HEK293 (cell line): ENCODE data around the gene RPL36AL.
"Not testable (repeated sequence)": the region's sequence is repeated elsewhere in the genome, so short reads cannot be mapped to it uniquely, and the experiment has no call there.

ENCODE experiments used
- CTCF ChIA-PET: fragments of 350-600 bp; formaldehyde crosslinking; extraction: SDS; loops from one replicate; lab custom pipeline; 2021; ENCODE audit warnings: antibody characterized with exemption; lab: Yijun Ruan, JAX
- POLR2A ChIA-PET: fragments of 300-600 bp; formaldehyde crosslinking; extraction: SDS; loops from one replicate; lab custom pipeline; 2020; ENCODE audit warnings: antibody characterized with exemption, inconsistent platforms; lab: Yijun Ruan, JAX
- H3K27ac ChIP-seq: fragments of 200-500 bp; sonication (Bioruptor generic); 2 replicates; pipeline ENCODE4 v1.5.1; 2014; ENCODE audit warnings: low read depth, low read length, control low read depth, inconsistent platforms; ENCODE audit errors: extremely low read depth
- H3K36me3 ChIP-seq, 2 experiments: fragments of 200-500 bp in 1 of 2; sonication (Bioruptor generic) in 1 of 2; 1 replicate in 1 of 2; 2 replicates in 1 of 2; pipeline ENCODE4 v1.5.1; 2014 to 2017; ENCODE audit warnings: inconsistent platforms in 2 of 2, low read length in 2 of 2; ENCODE audit not compliant: control insufficient read depth in 2 of 2, insufficient read depth in 1 of 2
- H3K4me1 ChIP-seq: fragments of 200-500 bp; sonication (Bioruptor generic); 2 replicates; pipeline ENCODE4 v1.5.1; 2014; ENCODE audit warnings: mild to moderate bottlenecking, low read length, inconsistent platforms; ENCODE audit not compliant: control insufficient read depth, insufficient read depth
- H3K4me3 ChIP-seq: 2 replicates; pipeline ENCODE4 v1.5.1; 2011; ENCODE audit warnings: low read depth, mild to moderate bottlenecking, control low read depth, low read length, moderate library complexity
- H3K9me3 ChIP-seq: fragments of 200-500 bp; sonication (Bioruptor generic); 2 replicates; pipeline ENCODE4 v1.5.1; 2014; ENCODE audit warnings: low read depth, low read length, inconsistent platforms; ENCODE audit not compliant: control insufficient read depth, insufficient read depth
- AEBP2 ChIP-seq: fragments of 450-650 bp; formaldehyde crosslinking; IDR thresholded peaks from 2 replicates; pipeline ENCODE4 v1.5.1; 2016; ENCODE audit warnings: missing biosample characterization, missing genetic modification characterization, borderline replicate concordance
- HOXC10 ChIP-seq: sonication (generic); formaldehyde crosslinking; IDR thresholded peaks from 2 replicates; pipeline ENCODE4 v1.8.1; 2023; ENCODE audit warnings: mild to moderate bottlenecking, missing genetic modification reagents
- KLF16 ChIP-seq: fragments of 450-650 bp; formaldehyde crosslinking; IDR thresholded peaks from 2 replicates; pipeline ENCODE4 v1.5.1; 2017; ENCODE audit warnings: missing biosample characterization, missing genetic modification characterization
- MEIS1 ChIP-seq: sonication (generic); formaldehyde crosslinking; IDR thresholded peaks from 2 replicates; pipeline ENCODE4 v1.8.1; 2022; ENCODE audit warnings: missing genetic modification reagents, mild to moderate bottlenecking, borderline replicate concordance
- PRDM1 ChIP-seq: fragments of 450-650 bp; formaldehyde crosslinking; IDR thresholded peaks from 2 replicates; pipeline ENCODE4; 2016; ENCODE audit warnings: missing biosample characterization, missing genetic modification characterization
- TRIM28 ChIP-seq: IDR thresholded peaks from 2 replicates; pipeline ENCODE4 v1.6.1; 2011; ENCODE audit warnings: low read length, control low read depth, borderline replicate concordance
- ZBTB17 ChIP-seq: fragments of 450-650 bp; formaldehyde crosslinking; IDR thresholded peaks from 2 replicates; pipeline ENCODE4 v1.5.1; 2016; ENCODE audit warnings: missing biosample characterization, missing genetic modification characterization
- ZBTB7A ChIP-seq: fragments of 450-650 bp; formaldehyde crosslinking; IDR thresholded peaks from 2 replicates; pipeline ENCODE4 v1.5.1; 2016; ENCODE audit warnings: low read depth, missing biosample characterization, missing genetic modification characterization
- ZEB2 ChIP-seq: fragments of 450-650 bp; formaldehyde crosslinking; IDR thresholded peaks from 2 replicates; pipeline ENCODE4 v1.5.1; 2016; ENCODE audit warnings: missing biosample characterization, missing genetic modification characterization
- ZNF157 ChIP-seq: fragments of 450-650 bp; formaldehyde crosslinking; IDR thresholded peaks from 2 replicates; pipeline ENCODE4 v1.5.1; 2016; ENCODE audit warnings: missing biosample characterization, missing genetic modification characterization
- ZNF202 ChIP-seq: fragments of 450-650 bp; formaldehyde crosslinking; IDR thresholded peaks from 2 replicates; pipeline ENCODE4 v1.5.1; 2016; ENCODE audit warnings: missing biosample characterization, missing genetic modification characterization, borderline replicate concordance
- ZNF211 ChIP-seq: fragments of 450-650 bp; formaldehyde crosslinking; IDR thresholded peaks from 2 replicates; pipeline ENCODE4 v1.5.1; 2016; ENCODE audit warnings: low read depth, missing biosample characterization, missing genetic modification characterization
- ZNF214 ChIP-seq: fragments of 450-650 bp; formaldehyde crosslinking; IDR thresholded peaks from 2 replicates; pipeline ENCODE4 v1.5.1; 2017; ENCODE audit warnings: missing biosample characterization, mild to moderate bottlenecking, missing genetic modification characterization, borderline replicate concordance
- ZNF248 ChIP-seq: fragments of 450-650 bp; formaldehyde crosslinking; IDR thresholded peaks from 2 replicates; pipeline ENCODE4 v1.5.1; 2017; ENCODE audit warnings: missing biosample characterization, missing genetic modification characterization
- ZNF274 ChIP-seq, 2 experiments: fragments of 200-500 bp in 1 of 2; fragments of 450-650 bp in 1 of 2; sonication (Bioruptor generic) in 1 of 2; formaldehyde crosslinking in 1 of 2; IDR thresholded peaks; 2 replicates each; pipeline versions ENCODE4 v1.5.1 to v1.6.1; 2014 to 2016; ENCODE audit warnings: borderline replicate concordance in 1 of 2, inconsistent platforms in 1 of 2, low read length in 1 of 2, missing biosample characterization in 1 of 2, missing genetic modification characterization in 1 of 2
- ZNF280C ChIP-seq: fragments of 450-650 bp; formaldehyde crosslinking; IDR thresholded peaks from 2 replicates; pipeline ENCODE4 v1.5.1; 2016; ENCODE audit warnings: missing biosample characterization, missing genetic modification characterization
- ZNF354C ChIP-seq: fragments of 450-650 bp; formaldehyde crosslinking; IDR thresholded peaks from 2 replicates; pipeline ENCODE4 v1.5.1; 2016; ENCODE audit warnings: missing biosample characterization, missing genetic modification characterization, low read depth, borderline replicate concordance
- ZNF37A ChIP-seq: fragments of 450-650 bp; IDR thresholded peaks from 2 replicates; pipeline ENCODE4 v1.5.1; 2018; ENCODE audit warnings: missing biosample characterization, missing genetic modification characterization
- ZNF391 ChIP-seq: fragments of 450-650 bp; formaldehyde crosslinking; IDR thresholded peaks from 2 replicates; pipeline ENCODE4 v1.5.1; 2016; ENCODE audit warnings: low read depth, missing biosample characterization, missing genetic modification characterization, borderline replicate concordance
- ZNF423 ChIP-seq: fragments of 450-650 bp; formaldehyde crosslinking; IDR thresholded peaks from 2 replicates; pipeline ENCODE4 v1.5.1; 2016; ENCODE audit warnings: missing biosample characterization, missing genetic modification characterization
- ZNF473 ChIP-seq: fragments of 450-650 bp; formaldehyde crosslinking; IDR thresholded peaks from 2 replicates; pipeline ENCODE4 v1.5.1; 2017; ENCODE audit warnings: missing biosample characterization, missing genetic modification characterization
- ZNF514 ChIP-seq: fragments of 450-650 bp; formaldehyde crosslinking; IDR thresholded peaks from 2 replicates; pipeline ENCODE4 v1.5.1; 2016; ENCODE audit warnings: missing biosample characterization, missing genetic modification characterization
- ZNF529 ChIP-seq: fragments of 450-650 bp; formaldehyde crosslinking; IDR thresholded peaks from 2 replicates; pipeline ENCODE4 v1.5.1; 2017; ENCODE audit warnings: missing genetic modification characterization, missing biosample characterization; ENCODE audit not compliant: insufficient replicate concordance
- ZNF792 ChIP-seq: fragments of 450-650 bp; formaldehyde crosslinking; IDR thresholded peaks from 2 replicates; pipeline ENCODE4 v1.5.1; 2016; ENCODE audit warnings: missing biosample characterization, missing genetic modification characterization
- ZNF843 ChIP-seq: fragments of 450-650 bp; formaldehyde crosslinking; IDR thresholded peaks from 2 replicates; pipeline ENCODE4 v1.5.1; 2016; ENCODE audit warnings: missing biosample characterization, missing genetic modification characterization
- TF ChIP-seq, protein P1 (sequence below): fragments of 450-650 bp; formaldehyde crosslinking; IDR thresholded peaks from 2 replicates; pipeline ENCODE4 v1.5.1; 2016; ENCODE audit warnings: missing biosample characterization, missing genetic modification characterization

RPL36AL gene

GRCh38 chr14:49621114-49621881, 872 bp upstream of the RPL36AL start (continued):
- TF ChIP-seq AEBP2 (tag by site-specific recombination) (no peak), ZNF391 (tag by site-specific recombination) (0 out of 2 replicates have a peak, but pooled peaks have one; percentile 4), ZNF211 (tag by site-specific recombination) (no peak), ZBTB7A (tag by site-specific recombination) (no peak), ZNF157 (tag by site-specific recombination) (0 out of 2 replicates have a peak, but pooled peaks have one; percentile 19), ZNF843 (no peak), HOXC10 (CRISPR knock-in tag) (no peak), MEIS1 (no peak), ZNF280C (no peak), ZNF514 (tag by site-specific recombination) (no peak), ZNF354C (tag by site-specific recombination) (no peak), ZBTB17 (tag by site-specific recombination) (no peak), KLF16 (tag by site-specific recombination) (0 out of 2 replicates have a peak, but pooled peaks have one; percentile 5), ZEB2 (0 out of 2 replicates have a peak, but pooled peaks have one; percentile 31), ZNF473 (tag by site-specific recombination) (no peak), ZNF37A (tag by site-specific recombination) (no peak), ZNF274 (IDR thresholded peaks at IDR 0.05; ENCODE audit: low read length) (no peak), ZNF274 (tag by site-specific recombination; IDR thresholded peaks at IDR 0.05; ENCODE audit: borderline replicate concordance) (no peak), ZNF529 (tag by site-specific recombination) (no peak)

- TF ChIP-seq, protein P1, sequence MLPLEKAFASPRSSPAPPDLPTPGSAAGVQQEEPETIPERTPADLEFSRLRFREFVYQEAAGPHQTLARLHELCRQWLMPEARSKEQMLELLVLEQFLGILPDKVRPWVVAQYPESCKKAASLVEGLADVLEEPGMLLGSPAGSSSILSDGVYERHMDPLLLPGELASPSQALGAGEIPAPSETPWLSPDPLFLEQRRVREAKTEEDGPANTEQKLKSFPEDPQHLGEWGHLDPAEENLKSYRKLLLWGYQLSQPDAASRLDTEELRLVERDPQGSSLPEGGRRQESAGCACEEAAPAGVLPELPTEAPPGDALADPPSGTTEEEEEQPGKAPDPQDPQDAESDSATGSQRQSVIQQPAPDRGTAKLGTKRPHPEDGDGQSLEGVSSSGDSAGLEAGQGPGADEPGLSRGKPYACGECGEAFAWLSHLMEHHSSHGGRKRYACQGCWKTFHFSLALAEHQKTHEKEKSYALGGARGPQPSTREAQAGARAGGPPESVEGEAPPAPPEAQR (tag by site-specific recombination): no peak
- TF ChIP-seq ZNF248 (tag by site-specific recombination) (no peak), ZNF423 (tag by site-specific recombination) (no peak), PRDM1 (tag by site-specific recombination) (no peak), TRIM28 (no peak), ZNF792 (tag by site-specific recombination) (no peak), ZNF202 (tag by site-specific recombination) (no peak), ZNF214 (no peak)
- Histone ChIP-seq H3K4me1 (no peaks in the 10 kb centered on the region), H3K27ac (peak overlapping the region; percentile 96), H3K36me3 (peaks cover 20 to 35% of the 10 kb centered on the region in 2 experiments), H3K9me3 (no peaks in the 10 kb centered on the region), H3K4me3 (peak overlapping the region; percentile 87)
- ChIA-PET POLR2A (interaction anchor here (0.6 to 3.0 kb wide), 21 partner anchors 8 to 249 kb away, joined by 3 to 44 read pairs (median 8); partner anchors contain the start of genes DNAAF2, KLHDC2, LRR1 and NEMF), CTCF (interaction anchor here (0.5 to 2.5 kb wide), 5 partner anchors 13 to 385 kb away, joined by 3 to 10 read pairs (median 3); partner anchors contain the start of genes DNAAF2 and RPS29)
Observed at GRCh38 chr14:49619730-49620129, 696 bp downstream of the RPL36AL start.

DNA sequence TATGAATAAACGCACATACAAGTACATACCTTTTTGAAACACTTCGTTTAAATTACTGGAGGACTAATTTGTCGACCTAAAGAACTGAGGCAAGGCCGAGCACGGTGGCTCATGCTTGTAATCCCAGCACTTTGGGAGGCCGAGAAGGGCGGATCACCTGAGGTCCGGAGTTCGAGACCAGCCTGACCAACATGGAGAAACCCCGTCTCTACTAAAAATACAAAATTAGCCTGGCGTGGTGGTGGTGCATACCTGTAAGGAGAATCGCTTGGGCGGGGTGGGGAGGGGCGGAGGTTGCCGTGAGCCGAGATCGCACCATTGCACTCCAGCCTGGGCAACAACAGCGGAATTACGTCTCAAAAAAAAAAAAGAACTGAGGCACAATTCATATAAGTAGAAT, 1.2 kb downstream of the RPL36AL start:
- ChIA-PET CTCF (interaction anchor here (0.5 to 2.0 kb wide), 2 partner anchors 33 to 385 kb away, joined by 3 to 8 read pairs; partner anchors contain the start of gene RPS29), POLR2A (interaction anchor here (2.1 to 2.7 kb wide), 5 partner anchors 12 to 234 kb away, joined by 8 to 44 read pairs (median 19); partner anchors contain the start of genes DNAAF2, KLHDC2 and NEMF)
- H3K4me1 ChIP-seq, H3K9me3 ChIP-seq: not testable (repeated sequence)
- peak overlapping the region; percentile 96; the same call in 1 of the 2 replicates for H3K27ac ChIP-seq
- peak overlapping the region; percentile 87 for H3K4me3 ChIP-seq
- H3K36me3 ChIP-seq: peaks cover 24 to 37% of the 10 kb centered on the region in 2 experiments
